ENCODE data around the gene ANKH. TPM values are rescaled to one million over a fixed set of nuclear protein-coding genes. Genes with fewer than 3 reads are reported as not detected.

The ANKH gene
- total RNA-seq, 2 donors from 2014 or later, result 37.2 to 95.4 TPM

DNA sequence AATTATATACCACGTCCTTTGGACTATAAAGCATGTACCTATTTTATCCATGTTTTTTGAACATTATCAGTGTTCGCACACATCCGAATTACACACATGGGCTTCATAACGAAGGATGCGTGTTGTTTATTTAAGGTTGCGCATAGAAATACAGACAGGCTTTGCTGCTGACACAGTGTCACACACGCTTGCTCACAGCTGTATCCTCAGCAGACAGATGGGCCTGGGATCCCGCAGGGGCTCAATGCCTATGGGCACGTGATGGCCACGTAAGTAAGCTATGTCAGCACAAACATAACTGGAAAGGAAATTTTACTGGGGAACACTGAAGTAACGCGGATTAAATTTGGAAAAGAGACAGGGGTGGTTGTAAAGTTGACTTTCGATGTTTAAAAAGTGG is 130.4 kb downstream of the ANKH start:
- Mint-ChIP-seq H3K4me3 (no peak overlapping the region), H3K27ac (no peak overlapping the region), H3K4me1 (ENCODE audit: low read depth in 2 of 2) (peaks cover 16 to 17% of the 10 kb centered on the region in 2 donors), H3K9me3 (no peaks in the 10 kb centered on the region), H3K36me3 (peaks cover 4% of the 10 kb centered on the region), H3K27me3 (no peaks in the 10 kb centered on the region)
- ATAC-seq (no peak), DNase-seq (ENCODE audit: low spot score) (no peak)

- no peaks in the 10 kb centered on the region for H3K9me3 Mint-ChIP-seq
- peaks cover 4 to 9% of the 10 kb centered on the region in 2 donors for H3K4me1 Mint-ChIP-seq (ENCODE audit: low read depth in 2 of 2)
- DNase-seq (ENCODE audit: low spot score) (no peak), ATAC-seq (no peak)
- H3K4me3 Mint-ChIP-seq, result no peak overlapping the region
- peaks cover 4% of the 10 kb centered on the region for H3K36me3 Mint-ChIP-seq
- H3K27ac Mint-ChIP-seq, result no peak overlapping the region
- H3K27me3 Mint-ChIP-seq, result no peaks in the 10 kb centered on the region
Measured at GRCh38 chr5:14739981-14740380, 131.6 kb downstream of the ANKH start.

- Mint-ChIP-seq H3K36me3 (peaks cover 4% of the 10 kb centered on the region), H3K4me3 (no peak overlapping the region), H3K27me3 (no peaks in the 10 kb centered on the region), H3K4me1 (ENCODE audit: low read depth in 2 of 2) (peaks cover 4 to 9% of the 10 kb centered on the region in 2 donors), H3K27ac (no peak overlapping the region), H3K9me3 (no peaks in the 10 kb centered on the region)
- no peak for ATAC-seq
- DNase-seq (ENCODE audit: low spot score), result no peak
Measured at GRCh38 chr5:14739538-14739937, 132.0 kb downstream of the ANKH start.

DNA sequence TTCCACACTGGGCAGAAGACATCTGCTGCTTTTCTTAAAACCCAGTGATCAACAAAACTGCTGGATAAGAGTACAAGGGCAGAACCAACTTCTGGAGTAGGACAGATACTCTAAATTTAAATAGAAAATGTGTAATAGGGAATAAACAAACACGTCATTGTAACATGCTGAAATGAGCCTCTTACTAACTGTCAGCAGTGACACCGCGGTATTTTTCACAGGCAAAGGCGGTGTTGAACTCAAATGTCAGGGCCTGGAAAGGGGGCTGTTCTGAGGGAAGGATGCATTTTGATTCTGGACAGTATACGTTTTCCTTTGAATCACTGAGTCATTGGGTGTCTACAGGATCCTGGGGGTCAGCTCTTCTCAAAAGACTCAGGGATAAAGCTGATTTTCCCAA is 133.5 kb downstream of the ANKH start:
- Mint-ChIP-seq H3K27me3 (no peaks in the 10 kb centered on the region), H3K4me1 (ENCODE audit: low read depth in 2 of 2) (peaks cover 4% of the 10 kb centered on the region in 2 donors), H3K27ac (no peak overlapping the region)

DNA sequence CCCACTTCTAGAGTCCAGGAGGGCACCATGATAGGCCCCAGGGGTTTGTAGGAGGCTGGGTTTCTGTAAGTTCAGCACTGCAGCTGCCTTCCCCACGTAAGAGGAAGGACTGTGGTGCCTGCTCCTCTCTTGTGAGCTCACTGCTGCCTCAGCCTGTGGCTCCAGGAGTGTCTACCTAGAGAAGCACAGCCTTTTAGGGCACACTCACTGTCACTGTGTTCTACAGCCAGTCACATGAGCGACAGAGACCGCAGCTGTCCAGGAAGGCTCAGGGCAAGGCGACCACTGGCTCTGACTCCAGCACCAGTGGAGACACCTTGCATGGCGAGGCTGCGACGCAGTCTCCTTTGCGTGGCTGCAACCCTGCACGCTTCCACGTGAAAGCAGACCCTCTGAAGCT is 134.3 kb downstream of the ANKH start:
- ATAC-seq (no peak), DNase-seq (ENCODE audit: low spot score) (no peak)
- Mint-ChIP-seq H3K36me3 (peaks cover 4% of the 10 kb centered on the region), H3K9me3 (no peaks in the 10 kb centered on the region), H3K27ac (no peak overlapping the region), H3K4me1 (ENCODE audit: low read depth in 2 of 2) (peaks cover 4% of the 10 kb centered on the region in 2 donors), H3K4me3 (no peak overlapping the region), H3K27me3 (no peaks in the 10 kb centered on the region)

More for the DNA sequence above, 133.5 kb downstream of the ANKH start:
- DNase-seq (ENCODE audit: low spot score), result no peak
- peaks cover 4% of the 10 kb centered on the region for H3K36me3 Mint-ChIP-seq
- no peak for ATAC-seq
- H3K4me3 Mint-ChIP-seq, result no peak overlapping the region
- H3K9me3 Mint-ChIP-seq, result no peaks in the 10 kb centered on the region

DNA sequence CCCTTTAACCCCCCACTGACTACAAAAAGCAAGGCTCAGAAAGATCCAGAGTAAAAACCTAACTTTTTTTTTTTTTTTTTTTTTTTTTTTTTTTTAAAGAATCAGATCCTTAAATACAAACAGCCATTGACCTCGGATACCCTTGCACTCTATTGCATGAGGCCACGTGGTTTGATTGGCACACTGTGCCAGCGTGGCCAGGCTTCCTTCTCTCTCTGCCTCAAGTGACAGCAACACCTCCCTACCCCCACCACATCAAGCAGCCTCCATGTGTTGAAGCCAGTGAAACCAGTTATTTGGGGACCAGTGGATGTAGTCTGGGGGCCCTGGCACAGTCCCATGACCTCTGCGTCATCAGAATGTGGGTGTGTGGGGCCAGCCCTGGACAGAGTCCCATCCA is 135.6 kb downstream of the ANKH start:
- Mint-ChIP-seq H3K36me3 (peaks cover 4% of the 10 kb centered on the region), H3K27me3 (no peaks in the 10 kb centered on the region), H3K4me1 (ENCODE audit: low read depth in 2 of 2) (peaks cover 4% of the 10 kb centered on the region in 2 donors), H3K27ac (no peak overlapping the region), H3K4me3 (no peak overlapping the region), H3K9me3 (no peaks in the 10 kb centered on the region)
- ATAC-seq, result no peak
- no peak for DNase-seq (ENCODE audit: low spot score)

DNA sequence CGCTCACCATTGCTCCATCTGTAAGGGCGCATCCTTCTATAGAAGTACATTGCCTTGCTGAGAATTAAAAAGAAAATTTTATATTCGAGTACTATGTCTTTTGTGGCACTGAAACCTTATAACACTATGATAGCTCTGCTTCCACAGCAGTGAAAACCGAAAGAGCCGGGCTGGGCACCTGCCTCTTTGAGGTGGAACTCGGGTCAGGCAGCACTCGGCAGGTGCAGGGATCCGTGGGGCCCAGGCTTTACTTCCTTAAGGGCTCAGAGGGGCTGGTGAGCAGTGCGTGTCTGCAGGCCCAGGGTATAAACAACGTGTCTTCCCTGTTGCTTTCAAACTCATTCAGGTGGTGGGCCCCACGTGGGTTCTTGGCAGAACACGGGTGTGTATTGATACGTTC is 137.2 kb downstream of the ANKH start:
- H3K27ac Mint-ChIP-seq, result peak overlapping the region in 1 of 2 donors; percentile 44
- DNase-seq (ENCODE audit: low spot score) (no peak), ATAC-seq (no peak)
- peaks cover 4% of the 10 kb centered on the region in 2 donors for H3K4me1 Mint-ChIP-seq (ENCODE audit: low read depth in 2 of 2)
- H3K4me3 Mint-ChIP-seq, result no peak overlapping the region
- H3K36me3 Mint-ChIP-seq, result peaks cover 4% of the 10 kb centered on the region
- no peaks in the 10 kb centered on the region for H3K9me3 Mint-ChIP-seq
- H3K27me3 Mint-ChIP-seq, result no peaks in the 10 kb centered on the region

- no peaks in the 10 kb centered on the region for H3K27me3 Mint-ChIP-seq
- peaks cover 4% of the 10 kb centered on the region in 2 donors for H3K4me1 Mint-ChIP-seq (ENCODE audit: low read depth in 2 of 2)
- no peak for DNase-seq (ENCODE audit: low spot score)
- no peak for ATAC-seq
- no peaks in the 10 kb centered on the region for H3K9me3 Mint-ChIP-seq
- no peak overlapping the region for H3K4me3 Mint-ChIP-seq
- no peak overlapping the region for H3K27ac Mint-ChIP-seq
- H3K36me3 Mint-ChIP-seq, result peaks cover 4% of the 10 kb centered on the region
Measured at GRCh38 chr5:14733661-14734060, 137.9 kb downstream of the ANKH start.

- H3K4me1 Mint-ChIP-seq (ENCODE audit: low read depth in 2 of 2), result peaks cover 4% of the 10 kb centered on the region in 2 donors
- no peak for ATAC-seq
- H3K4me3 Mint-ChIP-seq, result no peak overlapping the region
- H3K36me3 Mint-ChIP-seq, result no peaks in the 10 kb centered on the region
- DNase-seq (ENCODE audit: low spot score), result no peak
- H3K27ac Mint-ChIP-seq, result no peak overlapping the region
- no peaks in the 10 kb centered on the region for H3K9me3 Mint-ChIP-seq
- H3K27me3 Mint-ChIP-seq, result no peaks in the 10 kb centered on the region
Measured at GRCh38 chr5:14732991-14733390, 138.6 kb downstream of the ANKH start.

- Mint-ChIP-seq H3K36me3 (no peaks in the 10 kb centered on the region), H3K9me3 (no peaks in the 10 kb centered on the region), H3K27me3 (no peaks in the 10 kb centered on the region), H3K27ac (no peak overlapping the region), H3K4me1 (ENCODE audit: low read depth in 2 of 2) (peaks cover 0 to 6% of the 10 kb centered on the region in 2 donors), H3K4me3 (no peak overlapping the region)
- ATAC-seq (no peak), DNase-seq (ENCODE audit: low spot score) (no peak)
Measured at GRCh38 chr5:14730881-14731280, 140.7 kb downstream of the ANKH start.

GRCh38 chr5:14730466-14730865 is 141.1 kb downstream of the ANKH start:
- Mint-ChIP-seq H3K4me1 (ENCODE audit: low read depth in 2 of 2) (peaks cover 0 to 6% of the 10 kb centered on the region in 2 donors), H3K4me3 (no peak overlapping the region), H3K27me3 (no peaks in the 10 kb centered on the region), H3K27ac (no peak overlapping the region), H3K36me3 (no peaks in the 10 kb centered on the region), H3K9me3 (no peaks in the 10 kb centered on the region)
- ATAC-seq (no peak), DNase-seq (ENCODE audit: low spot score) (no peak)

- H3K9me3 Mint-ChIP-seq, result no peaks in the 10 kb centered on the region
- no peak overlapping the region for H3K4me3 Mint-ChIP-seq
- no peaks in the 10 kb centered on the region for H3K36me3 Mint-ChIP-seq
- peaks cover 0 to 6% of the 10 kb centered on the region in 2 donors for H3K4me1 Mint-ChIP-seq (ENCODE audit: low read depth in 2 of 2)
- no peaks in the 10 kb centered on the region for H3K27me3 Mint-ChIP-seq
- no peak for ATAC-seq
- H3K27ac Mint-ChIP-seq, result no peak overlapping the region
- DNase-seq (ENCODE audit: low spot score), result no peak
Measured at GRCh38 chr5:14729448-14730385, 141.9 kb downstream of the ANKH start.

DNA sequence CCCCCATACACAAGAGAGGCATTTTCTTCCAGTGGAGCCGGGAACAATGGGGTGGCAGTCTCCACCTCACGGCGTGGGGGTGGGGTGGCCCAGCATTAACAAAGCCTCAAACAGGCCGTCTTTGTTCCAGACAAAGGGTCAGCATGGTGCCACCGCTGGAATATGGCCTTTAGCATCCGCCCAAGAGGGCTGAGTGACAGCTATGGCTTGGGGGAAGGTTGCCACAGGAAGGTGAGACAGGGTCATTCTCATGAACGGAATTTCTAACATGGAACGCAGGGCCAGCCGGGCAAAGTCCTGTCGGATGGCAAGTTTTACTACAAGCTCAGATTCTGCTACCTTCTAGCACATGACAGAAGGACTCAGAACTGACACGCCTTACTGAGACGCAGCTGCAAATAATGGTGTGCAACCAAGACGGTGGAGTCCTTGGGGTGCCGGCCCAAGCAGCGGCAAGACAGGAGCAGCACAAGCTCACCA is 143.1 kb downstream of the ANKH start:
- ATAC-seq (no peak), DNase-seq (ENCODE audit: low spot score) (no peak)
- Mint-ChIP-seq H3K27ac (no peak overlapping the region), H3K9me3 (no peaks in the 10 kb centered on the region), H3K36me3 (no peaks in the 10 kb centered on the region), H3K27me3 (no peaks in the 10 kb centered on the region), H3K4me1 (ENCODE audit: low read depth in 2 of 2) (peaks cover 0 to 6% of the 10 kb centered on the region in 2 donors), H3K4me3 (no peak overlapping the region)

- H3K27me3 Mint-ChIP-seq, result no peaks in the 10 kb centered on the region
- H3K36me3 Mint-ChIP-seq, result no peaks in the 10 kb centered on the region
- H3K9me3 Mint-ChIP-seq, result no peaks in the 10 kb centered on the region
- DNase-seq (ENCODE audit: low spot score), result no peak
- peaks cover 0 to 6% of the 10 kb centered on the region in 2 donors for H3K4me1 Mint-ChIP-seq (ENCODE audit: low read depth in 2 of 2)
- no peak for ATAC-seq
- no peak overlapping the region for H3K27ac Mint-ChIP-seq
- H3K4me3 Mint-ChIP-seq, result no peak overlapping the region
Measured at GRCh38 chr5:14727928-14728458, 143.6 kb downstream of the ANKH start.

All from natural killer cell treated with Interleukin-12 subunit alpha and Interleukin-12 subunit beta and Interleukin-15 and Interleukin-18, amount 100 ng/mL, for 72 hours (primary cell).